Endometrial microvascular endothelial cells (primary cell): Measurements from ENCODE around the gene BMERB1. TPM values are rescaled to one million over a fixed set of nuclear protein-coding genes. Genes with fewer than 3 reads are reported as not detected.
"Not testable (repeated sequence)": the region's sequence is repeated elsewhere in the genome, so short reads cannot be mapped to it uniquely, and the experiment has no call there.

Source experiments
- in situ Hi-C: cut with HindIII; loops from 2 replicates; pipeline ENCODE4 v1.10.0; 2017; ENCODE audit warnings: low sequenced_read_pairs, low pct_unique_long_range_greater_than_20kb; ENCODE audit errors: inconsistent ontology term
- total RNA-seq: library from RNA; depleted of rRNA; stranded (reverse); fragments of >200 nt; gene quantifications from one replicate; pipeline ENCODE4 v1.2.3, GENCODE V29; 2015; ENCODE audit errors: inconsistent ontology term

The BMERB1 gene
- total RNA-seq, 1 donor from 2014 or later: 28.4 TPM

GRCh38 chr16:15597822-15598647 lies 163.6 kb downstream of the BMERB1 start:
- in situ Hi-C loops: no loop called here

DNA sequence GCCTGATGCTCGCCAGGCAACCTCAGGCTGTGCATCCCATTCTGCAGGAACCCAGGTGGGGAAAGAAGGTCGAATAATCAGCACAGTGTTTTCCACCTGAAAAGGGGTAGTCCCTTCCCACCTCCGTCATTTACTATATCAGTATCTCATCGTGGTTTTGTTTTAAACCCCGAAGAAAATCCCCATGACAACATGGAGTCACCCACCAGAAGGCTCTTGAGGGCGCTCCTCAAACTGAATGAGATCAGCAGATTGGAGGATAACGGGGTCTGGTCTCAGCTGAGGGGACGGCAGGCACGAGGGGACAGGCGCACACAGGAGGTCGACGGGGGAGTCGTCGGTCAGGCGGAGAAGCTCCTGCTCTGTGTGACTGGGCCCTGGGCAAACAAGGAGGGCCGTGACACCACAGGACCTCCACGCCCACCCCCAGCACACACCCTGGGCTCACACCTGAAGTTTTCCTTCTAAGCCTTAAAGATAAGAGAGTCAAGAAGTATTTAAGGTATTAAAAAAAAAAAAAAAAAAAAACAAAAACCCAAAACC lies 164.3 kb downstream of the BMERB1 start:
- in situ Hi-C loops: no loop called here

DNA sequence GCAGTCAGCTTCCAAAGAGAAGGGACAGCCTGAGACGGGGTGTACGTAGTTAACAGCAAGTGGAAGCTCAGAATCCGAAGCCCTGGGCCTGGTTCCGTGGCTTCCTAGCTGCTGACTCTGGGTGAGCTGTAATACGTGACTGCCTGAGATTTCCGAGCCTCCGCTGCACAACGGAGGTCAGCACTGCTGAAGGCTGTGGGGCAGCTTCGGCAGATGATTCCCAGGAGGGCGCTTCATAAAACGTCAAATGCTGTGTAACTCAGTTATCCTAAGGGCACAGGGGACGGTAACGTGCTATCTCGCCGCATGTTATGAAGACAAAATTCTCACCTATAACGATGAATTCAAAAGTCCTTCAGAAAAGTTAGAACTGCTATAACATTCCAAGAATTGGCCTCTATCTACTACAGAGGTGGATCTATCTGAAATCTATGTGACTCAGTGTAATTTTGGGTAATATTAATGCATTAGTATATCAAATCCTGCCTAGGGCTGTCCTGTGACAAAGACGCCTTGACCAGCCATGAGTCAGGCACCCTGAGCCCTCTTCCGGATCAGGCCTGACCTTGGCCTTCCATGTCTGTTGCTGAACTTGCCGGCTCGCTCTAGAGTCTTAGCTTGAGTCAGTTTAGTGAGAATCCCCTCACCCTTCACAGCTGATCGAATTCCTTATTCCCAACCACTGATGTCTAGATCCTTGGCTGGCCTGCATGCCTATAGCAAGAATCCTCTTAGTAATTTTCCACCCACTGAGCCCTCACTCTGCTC lies 165.1 kb downstream of the BMERB1 start:
- in situ Hi-C loops: no loop called here

GRCh38 chr16:15601212-15601879 lies 167.0 kb downstream of the BMERB1 start:
- in situ Hi-C loops: no loop called here

DNA sequence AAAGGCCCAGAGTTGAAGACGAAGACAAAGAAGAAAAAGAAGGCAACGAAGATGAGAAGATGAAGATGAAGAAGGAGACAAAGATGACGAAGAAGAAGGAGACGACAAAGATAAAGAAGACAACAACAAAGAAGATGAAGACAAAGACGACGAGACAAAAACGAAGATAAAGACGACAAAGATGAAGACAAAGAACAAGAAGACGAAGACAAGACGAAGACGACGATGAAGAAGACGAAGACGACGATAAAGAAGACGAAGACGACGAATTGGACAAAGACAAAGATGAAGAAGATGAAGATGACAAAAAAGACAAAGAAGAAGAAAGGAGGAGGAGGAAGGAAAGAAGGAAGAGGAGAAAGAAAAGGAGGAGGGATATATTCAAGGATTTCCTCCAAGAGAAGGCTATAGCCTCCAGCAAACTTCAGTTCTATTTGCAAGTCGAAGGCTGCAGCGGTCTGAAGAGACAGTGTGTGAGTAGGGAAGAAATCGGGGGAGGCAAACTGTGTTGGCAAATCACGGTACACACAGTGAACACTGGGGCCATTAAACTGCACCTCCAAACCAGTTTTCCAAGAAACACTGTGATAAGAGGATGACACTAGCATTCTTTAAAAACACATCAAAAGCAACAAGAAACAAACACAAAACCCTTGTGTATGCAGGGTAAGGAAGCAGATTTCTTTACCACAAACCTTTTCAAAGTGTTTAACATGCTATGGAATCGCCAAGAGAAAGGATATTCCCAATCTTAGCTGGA lies 168.1 kb downstream of the BMERB1 start:
- in situ Hi-C loops: no loop called here

- in situ Hi-C loops: no loop called here
These were observed 170.4 kb downstream of the BMERB1 start for GRCh38 chr16:15604460-15605440.

DNA sequence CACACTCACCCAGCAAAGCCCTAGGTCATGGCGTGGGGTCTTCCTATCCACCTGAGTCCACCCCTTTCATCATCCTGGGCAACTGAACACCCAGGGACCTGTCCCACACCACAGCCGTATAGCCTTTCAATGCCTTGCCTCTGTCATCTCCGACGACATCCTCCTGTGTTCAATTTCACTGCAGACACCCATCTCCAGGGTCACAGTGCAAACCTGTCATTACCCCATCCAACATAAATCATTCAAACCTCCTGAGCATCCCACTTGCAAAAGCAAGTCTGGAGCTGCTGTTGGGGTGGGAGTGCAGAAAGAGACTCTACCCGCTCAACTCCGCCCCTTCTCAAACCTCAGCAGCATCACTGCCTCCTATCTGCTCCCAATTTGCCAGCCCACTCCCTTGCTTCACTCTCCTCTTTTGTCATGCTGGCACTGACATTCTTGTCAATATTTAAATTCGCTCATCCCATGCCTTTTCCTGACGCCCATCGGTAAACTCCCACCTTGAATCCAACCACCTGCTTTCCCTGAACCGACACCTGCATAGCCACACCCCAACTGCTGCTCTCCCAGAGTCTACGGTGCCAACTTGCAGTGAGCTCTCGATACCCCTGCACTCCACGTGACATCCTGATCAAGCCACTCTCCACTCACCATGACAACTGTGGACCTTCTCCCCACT lies 171.6 kb downstream of the BMERB1 start:
- in situ Hi-C loops: no loop called here

DNA sequence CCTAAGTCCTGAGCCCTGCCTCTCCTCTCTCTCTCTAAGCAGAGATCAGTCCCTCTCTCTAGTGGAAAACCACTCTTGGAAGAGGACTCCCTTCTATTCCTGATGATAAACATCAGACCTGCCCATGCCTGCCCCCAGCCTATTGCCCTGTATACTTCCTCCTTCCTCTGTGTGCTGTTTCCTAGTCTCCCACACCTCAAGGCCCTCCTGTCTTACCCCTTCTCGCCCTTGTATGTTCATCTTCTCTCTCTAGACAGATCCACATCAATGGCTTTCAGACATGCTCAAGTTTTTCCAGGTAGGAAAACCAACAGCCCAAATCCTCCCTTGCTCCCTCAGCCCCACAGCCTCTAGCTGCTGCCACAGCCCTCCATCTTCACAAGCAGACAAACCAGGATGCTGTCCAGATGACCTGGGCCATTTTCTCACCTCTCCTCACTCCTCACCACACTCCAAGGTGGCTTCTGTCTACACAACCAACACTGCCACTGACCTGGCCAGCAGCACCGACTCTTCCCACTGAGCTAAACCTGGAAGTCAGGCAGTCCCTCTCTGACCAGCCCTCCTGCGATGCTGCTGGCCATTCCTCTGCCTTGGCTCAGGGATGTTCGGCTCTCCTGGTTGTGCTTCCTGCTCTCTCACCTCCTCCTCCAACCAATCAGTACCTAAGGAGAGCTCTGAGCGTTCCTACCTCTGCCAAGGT lies 172.3 kb downstream of the BMERB1 start:
- in situ Hi-C loops: no loop called here

GRCh38 chr16:15607221-15607699 lies 172.9 kb downstream of the BMERB1 start:
- in situ Hi-C loops: not testable (repeated sequence)

- in situ Hi-C loops: no loop called here
These were observed 173.5 kb downstream of the BMERB1 start for GRCh38 chr16:15607700-15608396.

GRCh38 chr16:15608398-15609285 lies 174.3 kb downstream of the BMERB1 start:
- in situ Hi-C loops: no loop called here

GRCh38 chr16:15609286-15609649 lies 174.9 kb downstream of the BMERB1 start:
- in situ Hi-C loops: no loop called here

GRCh38 chr16:15610369-15610871 lies 176.0 kb downstream of the BMERB1 start:
- in situ Hi-C loops: no loop called here

DNA sequence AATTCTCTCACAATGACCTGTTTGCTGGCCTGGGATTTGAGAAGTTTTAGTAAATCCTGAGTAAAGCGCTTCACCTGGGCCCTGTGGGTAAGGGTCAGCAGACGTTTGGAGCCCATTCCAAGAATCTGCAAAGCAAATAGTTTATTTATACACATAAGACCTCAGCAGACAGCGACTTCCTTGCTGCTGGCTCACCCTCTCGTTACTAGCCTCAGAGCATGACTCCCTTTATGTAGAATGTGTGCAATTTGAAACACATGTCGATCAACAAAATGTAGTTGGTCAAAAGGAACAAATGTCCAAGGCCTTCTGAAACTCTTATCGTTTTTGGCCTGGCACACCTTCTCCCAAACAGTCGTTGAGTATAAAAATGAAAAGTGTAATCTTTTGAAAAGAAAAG lies 177.2 kb downstream of the BMERB1 start:
- in situ Hi-C loops: no loop called here

- in situ Hi-C loops: no loop called here
These were observed 179.3 kb downstream of the BMERB1 start for GRCh38 chr16:15613676-15614075.
